ENCODE data around the gene CARMIL1. TPM values are rescaled to one million over a fixed set of nuclear protein-coding genes. Genes with fewer than 3 reads are reported as not detected.

CARMIL1 gene
- total and polyA plus RNA-seq, 12 donors: 9.2 to 36.2 (median 14.5) TPM

DNA sequence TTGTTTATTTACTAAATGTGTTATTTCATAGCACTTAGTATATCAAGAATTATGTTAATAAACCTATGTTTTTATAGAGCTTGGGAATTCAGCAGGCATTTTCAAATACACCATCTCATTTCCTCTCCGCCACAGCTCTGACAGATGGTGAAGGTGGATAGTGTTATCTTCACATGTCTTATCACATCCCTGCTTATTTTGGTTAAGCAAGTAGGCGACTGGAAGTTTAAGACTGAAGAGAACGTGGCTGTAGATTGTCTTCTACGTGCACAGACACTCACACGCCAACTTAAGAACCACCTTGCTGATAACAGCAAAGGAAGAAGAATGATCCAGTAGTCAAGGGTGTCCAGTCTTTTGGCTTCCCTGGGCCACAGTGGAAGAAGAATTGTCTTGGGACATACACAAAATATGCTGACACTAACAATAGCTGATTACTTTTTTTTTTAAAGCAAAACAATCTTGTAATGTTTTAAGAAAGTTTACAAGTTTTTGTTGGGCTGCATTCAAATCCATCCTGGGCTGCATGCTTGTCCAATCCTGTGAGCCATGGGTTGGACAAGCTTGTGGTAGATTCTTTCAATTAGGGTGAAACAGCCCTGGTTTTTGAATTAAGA is 329.5 kb downstream of the CARMIL1 start:
- TF ChIP-seq POLR2A (IDR thresholded peaks at IDR 0.05): no peak
- TF ChIP-seq, protein P1, sequence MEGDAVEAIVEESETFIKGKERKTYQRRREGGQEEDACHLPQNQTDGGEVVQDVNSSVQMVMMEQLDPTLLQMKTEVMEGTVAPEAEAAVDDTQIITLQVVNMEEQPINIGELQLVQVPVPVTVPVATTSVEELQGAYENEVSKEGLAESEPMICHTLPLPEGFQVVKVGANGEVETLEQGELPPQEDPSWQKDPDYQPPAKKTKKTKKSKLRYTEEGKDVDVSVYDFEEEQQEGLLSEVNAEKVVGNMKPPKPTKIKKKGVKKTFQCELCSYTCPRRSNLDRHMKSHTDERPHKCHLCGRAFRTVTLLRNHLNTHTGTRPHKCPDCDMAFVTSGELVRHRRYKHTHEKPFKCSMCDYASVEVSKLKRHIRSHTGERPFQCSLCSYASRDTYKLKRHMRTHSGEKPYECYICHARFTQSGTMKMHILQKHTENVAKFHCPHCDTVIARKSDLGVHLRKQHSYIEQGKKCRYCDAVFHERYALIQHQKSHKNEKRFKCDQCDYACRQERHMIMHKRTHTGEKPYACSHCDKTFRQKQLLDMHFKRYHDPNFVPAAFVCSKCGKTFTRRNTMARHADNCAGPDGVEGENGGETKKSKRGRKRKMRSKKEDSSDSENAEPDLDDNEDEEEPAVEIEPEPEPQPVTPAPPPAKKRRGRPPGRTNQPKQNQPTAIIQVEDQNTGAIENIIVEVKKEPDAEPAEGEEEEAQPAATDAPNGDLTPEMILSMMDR (IDR thresholded peaks at IDR 0.05): no peak
- Histone ChIP-seq H3K9me3 (replicated peaks in 1 of 3) (no peaks in the 10 kb centered on the region), H3K27ac (no peak overlapping the region), H3K4me3 (no peak overlapping the region), H3K36me3 (replicated peaks in 1 of 2) (no peaks in the 10 kb centered on the region), H3K4me1 (replicated peaks in 1 of 2) (no peaks in the 10 kb centered on the region), H3K27me3 (no peaks in the 10 kb centered on the region)
- intact Hi-C loops (cut with DNase I): loop anchor here in 1 of 2 donors (10.0 kb wide), 1 partner anchor 344 kb away; no protein-coding TSS in a partner anchor
- DNase-seq: no peak
- WGBS, 4 donors: 85 to 95% (median 92%) methylated on average over 5 of the region's 5 CpGs

DNA sequence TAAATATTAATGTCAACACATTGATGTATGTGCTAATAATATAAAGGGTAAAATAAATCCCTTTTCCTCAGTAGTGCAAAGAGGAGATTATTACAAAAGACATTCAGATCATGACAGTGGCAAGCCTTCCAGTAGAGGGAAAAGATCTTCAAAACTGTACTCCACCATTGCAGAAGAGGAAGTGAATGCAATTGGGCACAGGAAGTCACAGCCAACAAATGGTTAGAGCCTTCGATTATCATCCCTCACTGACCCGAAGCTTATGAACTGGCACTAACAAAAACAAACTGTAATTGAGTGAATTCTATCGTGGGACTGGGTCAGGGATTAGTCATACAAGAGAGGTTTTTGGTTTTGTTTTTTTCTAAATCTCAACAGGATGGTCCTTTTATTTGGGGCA is 333.5 kb downstream of the CARMIL1 start:
- Histone ChIP-seq H3K27ac (no peak overlapping the region), H3K9me3 (replicated peaks in 1 of 3) (no peaks in the 10 kb centered on the region), H3K36me3 (replicated peaks in 1 of 2) (no peaks in the 10 kb centered on the region), H3K27me3 (no peaks in the 10 kb centered on the region), H3K4me3 (no peak overlapping the region), H3K4me1 (replicated peaks in 1 of 2) (no peaks in the 10 kb centered on the region)
- intact Hi-C loops (cut with DNase I): no loop called here
- DNase-seq: no peak
- TF ChIP-seq POLR2A (IDR thresholded peaks at IDR 0.05): no peak
- TF ChIP-seq, protein P1 (IDR thresholded peaks at IDR 0.05): no peak
- WGBS, 4 donors: 44 to 56% (median 49%) methylated on average over 3 of the region's 3 CpGs

- intact Hi-C loops (cut with DNase I): no loop called here
- 75 to 89% (median 80%) methylated on average over 1 of the region's 1 CpG for WGBS, 4 donors
- Histone ChIP-seq H3K4me1 (replicated peaks in 1 of 2) (no peaks in the 10 kb centered on the region), H3K4me3 (no peak overlapping the region), H3K9me3 (replicated peaks in 1 of 3) (no peaks in the 10 kb centered on the region), H3K27me3 (no peaks in the 10 kb centered on the region), H3K27ac (no peak overlapping the region), H3K36me3 (replicated peaks in 1 of 2) (no peaks in the 10 kb centered on the region)
- TF ChIP-seq, protein P1 (IDR thresholded peaks at IDR 0.05): no peak
- no peak for TF ChIP-seq POLR2A (IDR thresholded peaks at IDR 0.05)
- DNase-seq: no peak
Measured at GRCh38 chr6:25613415-25613814, 334.2 kb downstream of the CARMIL1 start.

- H3K4me1 ChIP-seq (replicated peaks in 1 of 2): no peaks in the 10 kb centered on the region
- H3K9me3 ChIP-seq (replicated peaks in 1 of 3): no peaks in the 10 kb centered on the region
- TF ChIP-seq POLR2A (IDR thresholded peaks at IDR 0.05): no peak
- TF ChIP-seq, protein P1 (IDR thresholded peaks at IDR 0.05): no peak
- H3K27ac ChIP-seq: no peak overlapping the region
- no peaks in the 10 kb centered on the region for H3K27me3 ChIP-seq
- intact Hi-C loops (cut with DNase I): no loop called here
- 84 to 93% (median 88%) methylated on average over 4 of the region's 4 CpGs for WGBS, 4 donors
- H3K4me3 ChIP-seq: no peak overlapping the region
- no peak for DNase-seq
- no peaks in the 10 kb centered on the region for H3K36me3 ChIP-seq (replicated peaks in 1 of 2)
Measured at GRCh38 chr6:25614052-25614451, 334.9 kb downstream of the CARMIL1 start.
